Measurements from ENCODE around the gene CSTB. TPM values are rescaled to one million over a fixed set of nuclear protein-coding genes. Genes with fewer than 3 reads are reported as not detected.

Gene CSTB
- total RNA-seq, 1 experiment from 2014 or later: 40.7 TPM

- no peak overlapping the region for H3K18ac ChIP-seq (ENCODE audit: insufficient read length, low read depth, low read length)
- no peak overlapping the region for H3K23ac ChIP-seq (ENCODE audit: insufficient read length, low read depth, low read length)
- no peak overlapping the region for H3K9ac ChIP-seq (ENCODE audit: extremely low read depth, insufficient read length, low read length)
- no peaks in the 10 kb centered on the region for H3K9me3 ChIP-seq (ENCODE audit: control insufficient read depth, low read depth, low read length)
- H3K4me1 ChIP-seq (ENCODE audit: insufficient read depth, low read length): no peaks in the 10 kb centered on the region
- H2BK15ac ChIP-seq (ENCODE audit: low read depth, low read length): no peak overlapping the region
- H2AFZ ChIP-seq (ENCODE audit: low read length): no peak overlapping the region
- DNase-seq: no peak
- no peak overlapping the region for H3K4me3 Mint-ChIP-seq
- H4K5ac ChIP-seq (ENCODE audit: insufficient read length, low read depth, low read length): no peak overlapping the region
- H3K36me3 Mint-ChIP-seq (ENCODE audit: insufficient read depth in 1 of 3, low read depth in 3 of 3): peaks cover 0 to 14% (median 0%) of the 10 kb centered on the region in 3 experiments; a peak in 2 of 7 replicates
- H3K27me3 Mint-ChIP-seq (ENCODE audit: low read depth): no peaks in the 10 kb centered on the region
- no peaks in the 10 kb centered on the region for H3K9me3 Mint-ChIP-seq
- no peak overlapping the region for H3K14ac ChIP-seq (ENCODE audit: insufficient read depth, low read length)
- H2BK5ac ChIP-seq (ENCODE audit: insufficient read length, low read length): no peak overlapping the region
- peak overlapping the region in 2 of 3 experiments; percentile 40 to 44; a peak in 3 of 7 replicates for H3K27ac Mint-ChIP-seq
- H2BK20ac ChIP-seq (ENCODE audit: low read depth, low read length, poor library complexity, severe bottlenecking): no peak overlapping the region
- no peak overlapping the region for H3K4me2 ChIP-seq (ENCODE audit: insufficient read depth, insufficient read length, low read length)
- H4K20me1 ChIP-seq (ENCODE audit: control insufficient read depth, insufficient read depth, insufficient read length): no peaks in the 10 kb centered on the region
- no peaks in the 10 kb centered on the region for H3K79me1 ChIP-seq (ENCODE audit: insufficient read depth, low read depth, low read length, poor library complexity, severe bottlenecking)
- no peaks in the 10 kb centered on the region for H3K27me3 ChIP-seq (ENCODE audit: insufficient read depth, low read length)
- H4K91ac ChIP-seq (ENCODE audit: insufficient read length, low read depth, low read length): no peak overlapping the region
- no peak overlapping the region for H3K27ac ChIP-seq (ENCODE audit: insufficient read length, low read depth, low read length)
- WGBS (ENCODE audit: extremely low coverage, insufficient read length, low lambda C conversion rate): no CpG with 5 or more reads among the region's 22 CpGs
- no peak overlapping the region for H3K4ac ChIP-seq (ENCODE audit: low read depth, low read length)
- no peak overlapping the region for H3T11ph ChIP-seq (ENCODE audit: low read length)
- H2BK12ac ChIP-seq (ENCODE audit: insufficient read length, low read depth, low read length): no peak overlapping the region
- H4K8ac ChIP-seq (replicated peaks; ENCODE audit: insufficient read length, low read depth, low read length): no peak overlapping the region
- H2BK120ac ChIP-seq (ENCODE audit: low read depth, low read length, poor library complexity, severe bottlenecking): no peak overlapping the region
- H3K56ac ChIP-seq (ENCODE audit: insufficient read length, low read depth, low read length): no peak overlapping the region
- TF ChIP-seq CTCF (conservative IDR thresholded peaks at IDR 0.05): no peak
- H3K79me2 ChIP-seq (ENCODE audit: insufficient read depth, low read length): no peaks in the 10 kb centered on the region; the same call in 1 of the 2 replicates
- H3K4me1 Mint-ChIP-seq: peaks cover 19 to 20% of the 10 kb centered on the region in 2 experiments
- H3K23me2 ChIP-seq (ENCODE audit: insufficient read length, low read depth, low read length, poor library complexity, severe bottlenecking): no peaks in the 10 kb centered on the region
- H2AK5ac ChIP-seq (ENCODE audit: insufficient read length, low read length): no peak overlapping the region
These were observed 40.6 kb downstream of the CSTB start for GRCh38 chr21:43735236-43736091.
